ENCODE data around the gene DLGAP1. TPM values are rescaled to one million over a fixed set of nuclear protein-coding genes. Genes with fewer than 3 reads are reported as not detected.

DLGAP1 gene
- total and polyA plus RNA-seq, 2 of the 13 experiments (the other 11 are each of a cell fraction or from before 2014, with no cell fraction given), result 0.01 TPM; not detected in 1

DNA sequence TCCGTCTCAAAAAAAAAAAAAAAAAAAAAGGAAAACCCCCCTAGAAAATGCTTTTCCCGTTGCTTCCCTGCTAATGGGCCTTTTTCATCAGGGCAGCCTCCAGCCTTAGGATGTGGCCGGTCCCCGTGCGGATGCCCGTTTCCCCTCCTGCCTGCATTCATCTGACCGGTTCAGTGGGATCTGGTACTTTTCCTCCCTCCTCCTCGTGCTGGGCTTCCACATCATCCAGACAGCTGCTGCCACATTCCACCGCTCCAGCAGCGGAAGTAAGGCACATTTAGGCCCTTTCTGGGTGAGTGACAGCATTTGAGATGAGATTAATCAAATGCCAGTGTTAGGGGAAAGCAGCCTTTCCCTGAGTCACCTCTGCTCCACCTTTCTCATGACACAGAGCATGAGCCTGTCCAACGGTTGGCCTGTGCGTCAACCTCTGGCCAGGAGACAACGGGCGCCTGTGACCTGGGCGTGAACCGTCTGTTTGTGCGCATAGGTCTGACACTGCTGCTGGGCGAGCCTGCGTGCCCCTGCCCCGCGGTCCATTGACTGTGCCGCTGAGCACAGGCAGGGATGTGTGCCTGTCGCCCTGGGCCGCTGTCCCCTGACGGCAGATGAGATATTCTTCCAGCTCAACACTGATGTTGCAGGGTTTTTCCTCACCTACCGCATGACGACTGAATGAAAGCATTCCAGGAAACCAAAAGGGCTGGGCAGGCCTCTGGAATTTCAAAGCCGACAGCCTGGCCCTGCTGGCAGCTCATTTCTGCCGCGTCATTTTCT is 831.1 kb downstream of the DLGAP1 start (continued):
- TF ChIP-seq ZNF816 (CRISPR knock-in tag; IDR thresholded peaks at IDR 0.05; ENCODE audit: borderline replicate concordance), result peak; percentile 77; the same call in 1 of the 2 replicates
- TF ChIP-seq, protein P1, sequence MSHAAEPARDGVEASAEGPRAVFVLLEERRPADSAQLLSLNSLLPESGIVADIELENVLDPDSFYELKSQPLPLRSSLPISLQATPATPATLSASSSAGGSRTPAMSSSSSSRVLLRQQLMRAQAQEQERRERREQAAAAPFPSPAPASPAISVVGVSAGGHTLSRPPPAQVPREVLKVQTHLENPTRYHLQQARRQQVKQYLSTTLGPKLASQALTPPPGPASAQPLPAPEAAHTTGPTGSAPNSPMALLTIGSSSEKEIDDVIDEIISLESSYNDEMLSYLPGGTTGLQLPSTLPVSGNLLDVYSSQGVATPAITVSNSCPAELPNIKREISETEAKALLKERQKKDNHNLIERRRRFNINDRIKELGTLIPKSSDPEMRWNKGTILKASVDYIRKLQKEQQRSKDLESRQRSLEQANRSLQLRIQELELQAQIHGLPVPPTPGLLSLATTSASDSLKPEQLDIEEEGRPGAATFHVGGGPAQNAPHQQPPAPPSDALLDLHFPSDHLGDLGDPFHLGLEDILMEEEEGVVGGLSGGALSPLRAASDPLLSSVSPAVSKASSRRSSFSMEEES (CRISPR knock-in tag; IDR thresholded peaks at IDR 0.05), result peak; percentile 46; the same call in 1 of the 2 replicates
- peak; percentile 69; the same call in 1 of the 2 replicates for TF ChIP-seq GATAD1 (CRISPR knock-in tag; IDR thresholded peaks at IDR 0.05)
- TF ChIP-seq, protein P2, sequence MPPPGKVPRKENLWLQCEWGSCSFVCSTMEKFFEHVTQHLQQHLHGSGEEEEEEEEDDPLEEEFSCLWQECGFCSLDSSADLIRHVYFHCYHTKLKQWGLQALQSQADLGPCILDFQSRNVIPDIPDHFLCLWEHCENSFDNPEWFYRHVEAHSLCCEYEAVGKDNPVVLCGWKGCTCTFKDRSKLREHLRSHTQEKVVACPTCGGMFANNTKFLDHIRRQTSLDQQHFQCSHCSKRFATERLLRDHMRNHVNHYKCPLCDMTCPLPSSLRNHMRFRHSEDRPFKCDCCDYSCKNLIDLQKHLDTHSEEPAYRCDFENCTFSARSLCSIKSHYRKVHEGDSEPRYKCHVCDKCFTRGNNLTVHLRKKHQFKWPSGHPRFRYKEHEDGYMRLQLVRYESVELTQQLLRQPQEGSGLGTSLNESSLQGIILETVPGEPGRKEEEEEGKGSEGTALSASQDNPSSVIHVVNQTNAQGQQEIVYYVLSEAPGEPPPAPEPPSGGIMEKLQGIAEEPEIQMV (CRISPR knock-in tag; IDR thresholded peaks at IDR 0.05; ENCODE audit: low read depth), result peak; percentile 91
- TF ChIP-seq, protein P3, sequence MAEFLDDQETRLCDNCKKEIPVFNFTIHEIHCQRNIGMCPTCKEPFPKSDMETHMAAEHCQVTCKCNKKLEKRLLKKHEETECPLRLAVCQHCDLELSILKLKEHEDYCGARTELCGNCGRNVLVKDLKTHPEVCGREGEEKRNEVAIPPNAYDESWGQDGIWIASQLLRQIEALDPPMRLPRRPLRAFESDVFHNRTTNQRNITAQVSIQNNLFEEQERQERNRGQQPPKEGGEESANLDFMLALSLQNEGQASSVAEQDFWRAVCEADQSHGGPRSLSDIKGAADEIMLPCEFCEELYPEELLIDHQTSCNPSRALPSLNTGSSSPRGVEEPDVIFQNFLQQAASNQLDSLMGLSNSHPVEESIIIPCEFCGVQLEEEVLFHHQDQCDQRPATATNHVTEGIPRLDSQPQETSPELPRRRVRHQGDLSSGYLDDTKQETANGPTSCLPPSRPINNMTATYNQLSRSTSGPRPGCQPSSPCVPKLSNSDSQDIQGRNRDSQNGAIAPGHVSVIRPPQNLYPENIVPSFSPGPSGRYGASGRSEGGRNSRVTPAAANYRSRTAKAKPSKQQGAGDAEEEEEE (CRISPR knock-in tag; IDR thresholded peaks at IDR 0.05; ENCODE audit: borderline replicate concordance), result no peak
- no peak for TF ChIP-seq ZNF20 (CRISPR knock-in tag; IDR thresholded peaks at IDR 0.05)
- TF ChIP-seq ZNF615 (CRISPR knock-in tag; IDR thresholded peaks at IDR 0.05; ENCODE audit: borderline replicate concordance), result no peak
- no peak for TF ChIP-seq ZNF136 (CRISPR knock-in tag; IDR thresholded peaks at IDR 0.05; ENCODE audit: low read depth)
- TF ChIP-seq AGO2 (optimal IDR thresholded peaks at IDR 0.05; ENCODE audit: low read depth, low read length), result peak; percentile 79
- TF ChIP-seq, protein P4, sequence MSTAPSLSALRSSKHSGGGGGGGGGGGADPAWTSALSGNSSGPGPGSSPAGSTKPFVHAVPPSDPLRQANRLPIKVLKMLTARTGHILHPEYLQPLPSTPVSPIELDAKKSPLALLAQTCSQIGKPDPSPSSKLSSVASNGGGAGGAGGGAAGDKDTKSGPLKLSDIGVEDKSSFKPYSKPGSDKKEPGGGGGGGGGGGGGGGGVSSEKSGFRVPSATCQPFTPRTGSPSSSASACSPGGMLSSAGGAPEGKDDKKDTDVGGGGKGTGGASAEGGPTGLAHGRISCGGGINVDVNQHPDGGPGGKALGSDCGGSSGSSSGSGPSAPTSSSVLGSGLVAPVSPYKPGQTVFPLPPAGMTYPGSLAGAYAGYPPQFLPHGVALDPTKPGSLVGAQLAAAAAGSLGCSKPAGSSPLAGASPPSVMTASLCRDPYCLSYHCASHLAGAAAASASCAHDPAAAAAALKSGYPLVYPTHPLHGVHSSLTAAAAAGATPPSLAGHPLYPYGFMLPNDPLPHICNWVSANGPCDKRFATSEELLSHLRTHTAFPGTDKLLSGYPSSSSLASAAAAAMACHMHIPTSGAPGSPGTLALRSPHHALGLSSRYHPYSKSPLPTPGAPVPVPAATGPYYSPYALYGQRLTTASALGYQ (CRISPR knock-in tag; IDR thresholded peaks at IDR 0.05), result peak; percentile 79; the same call in 1 of the 2 replicates
- no peak for TF ChIP-seq PHB2 (IDR thresholded peaks at IDR 0.05; ENCODE audit: partially characterized antibody)
- TF ChIP-seq GABPA (IDR thresholded peaks at IDR 0.05; ENCODE audit: low read depth, low read length), result no peak
- peak; percentile 40 for TF ChIP-seq GABPA (CRISPR knock-in tag; IDR thresholded peaks at IDR 0.05; ENCODE audit: low read depth)
- peak; percentile 88 for TF ChIP-seq GATAD2A (CRISPR knock-in tag; IDR thresholded peaks at IDR 0.05)
- TF ChIP-seq ZNF780A (CRISPR knock-in tag; IDR thresholded peaks at IDR 0.05), result peak; percentile 84
- TF ChIP-seq, protein P5, sequence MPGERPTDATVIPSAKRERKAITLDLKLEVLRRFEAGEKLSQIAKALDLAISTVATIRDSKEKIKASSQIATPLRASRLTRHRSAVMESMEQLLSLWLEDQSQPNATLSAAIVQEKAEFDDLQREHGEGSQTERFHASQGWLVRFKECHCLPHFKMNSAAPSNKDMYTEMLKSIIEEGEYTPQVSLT (CRISPR knock-in tag; IDR thresholded peaks at IDR 0.05; ENCODE audit: borderline replicate concordance, low read depth), result no peak
- TF ChIP-seq, protein P6, sequence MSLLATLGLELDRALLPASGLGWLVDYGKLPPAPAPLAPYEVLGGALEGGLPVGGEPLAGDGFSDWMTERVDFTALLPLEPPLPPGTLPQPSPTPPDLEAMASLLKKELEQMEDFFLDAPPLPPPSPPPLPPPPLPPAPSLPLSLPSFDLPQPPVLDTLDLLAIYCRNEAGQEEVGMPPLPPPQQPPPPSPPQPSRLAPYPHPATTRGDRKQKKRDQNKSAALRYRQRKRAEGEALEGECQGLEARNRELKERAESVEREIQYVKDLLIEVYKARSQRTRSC (CRISPR knock-in tag; IDR thresholded peaks at IDR 0.05; ENCODE audit: low read depth), result peak; percentile 71; the same call in 1 of the 2 replicates
- no peak for TF ChIP-seq XBP1 (CRISPR knock-in tag; IDR thresholded peaks at IDR 0.05)
- TF ChIP-seq SOX6 (IDR thresholded peaks at IDR 0.05), result no peak
- TF ChIP-seq SOX6 (CRISPR knock-in tag; IDR thresholded peaks at IDR 0.05), result peak; percentile 91
- no peak for TF ChIP-seq CC2D1A (CRISPR knock-in tag; IDR thresholded peaks at IDR 0.05)
- no peak for TF ChIP-seq MAF1 (CRISPR knock-in tag; IDR thresholded peaks at IDR 0.05; ENCODE audit: borderline replicate concordance)
- TF ChIP-seq ATRX (CRISPR knock-in tag; IDR thresholded peaks at IDR 0.05; ENCODE audit: borderline replicate concordance), result no peak

All from HepG2 (cell line).